ENCODE data around the gene COTL1. TPM values are rescaled to one million over a fixed set of nuclear protein-coding genes. Genes with fewer than 3 reads are reported as not detected.
A peak's percentile ranks its signal among the peaks of the same experiment; 100 is the strongest.
"Not testable (repeated sequence)": the region's sequence is repeated elsewhere in the genome, so short reads cannot be mapped to it uniquely, and the experiment has no call there.

Gene COTL1
- total RNA-seq, 1 donor from 2014 or later: 359 TPM

DNA sequence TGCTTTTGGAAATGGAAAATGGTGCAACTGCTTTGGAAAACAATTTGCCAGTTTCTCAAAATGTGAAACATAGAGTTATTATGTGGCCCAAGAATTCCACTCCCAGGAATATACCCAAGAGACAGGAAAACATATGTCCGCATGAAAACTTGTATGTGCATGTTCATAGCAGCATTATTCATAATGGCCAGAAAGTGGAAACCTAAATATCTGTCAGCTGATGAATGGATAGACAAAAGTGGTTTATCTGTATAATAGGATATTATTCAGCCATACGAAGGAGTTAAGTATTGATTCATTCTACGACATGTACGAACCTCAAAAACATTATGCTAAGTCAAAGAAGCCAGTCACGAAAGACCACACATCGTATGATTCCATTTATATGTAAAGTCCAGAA, 7.7 kb upstream of the COTL1 start:
- H4K20me1 ChIP-seq (ENCODE audit: insufficient read depth, low read length): no peaks in the 10 kb centered on the region
- H3K4me2 ChIP-seq (ENCODE audit: low read length): no peak overlapping the region
- H3K36me3 ChIP-seq (ENCODE audit: insufficient read depth, low read length): no peaks in the 10 kb centered on the region
- H3K9me3 Mint-ChIP-seq (ENCODE audit: unreplicated experiment): no peaks in the 10 kb centered on the region
- H3K4me3 Mint-ChIP-seq (ENCODE audit: unreplicated experiment): no peak overlapping the region
- H3K36me3 Mint-ChIP-seq (ENCODE audit: low read depth, unreplicated experiment): no peaks in the 10 kb centered on the region
- peaks cover 3% of the 10 kb centered on the region for H3K27me3 Mint-ChIP-seq (ENCODE audit: low read depth, unreplicated experiment)
- H3K9ac ChIP-seq (ENCODE audit: low read length): no peak overlapping the region
- H3K4me1 ChIP-seq (ENCODE audit: insufficient read depth, low read length): peaks cover 5% of the 10 kb centered on the region
- DNase-seq (ENCODE audit: low read depth) (no peak), FAIRE-seq (no peak)
- no peaks in the 10 kb centered on the region for H3K79me2 ChIP-seq (ENCODE audit: insufficient read depth, low read length)
- no peak overlapping the region for H3K4me3 ChIP-seq (ENCODE audit: insufficient read depth, low read depth, low read length)
- H3K4me1 Mint-ChIP-seq (ENCODE audit: low read depth, unreplicated experiment): peaks cover 5% of the 10 kb centered on the region
- H3K9me3 ChIP-seq (ENCODE audit: insufficient read depth, low read depth, low read length): no peaks in the 10 kb centered on the region
- TF ChIP-seq, protein P1, sequence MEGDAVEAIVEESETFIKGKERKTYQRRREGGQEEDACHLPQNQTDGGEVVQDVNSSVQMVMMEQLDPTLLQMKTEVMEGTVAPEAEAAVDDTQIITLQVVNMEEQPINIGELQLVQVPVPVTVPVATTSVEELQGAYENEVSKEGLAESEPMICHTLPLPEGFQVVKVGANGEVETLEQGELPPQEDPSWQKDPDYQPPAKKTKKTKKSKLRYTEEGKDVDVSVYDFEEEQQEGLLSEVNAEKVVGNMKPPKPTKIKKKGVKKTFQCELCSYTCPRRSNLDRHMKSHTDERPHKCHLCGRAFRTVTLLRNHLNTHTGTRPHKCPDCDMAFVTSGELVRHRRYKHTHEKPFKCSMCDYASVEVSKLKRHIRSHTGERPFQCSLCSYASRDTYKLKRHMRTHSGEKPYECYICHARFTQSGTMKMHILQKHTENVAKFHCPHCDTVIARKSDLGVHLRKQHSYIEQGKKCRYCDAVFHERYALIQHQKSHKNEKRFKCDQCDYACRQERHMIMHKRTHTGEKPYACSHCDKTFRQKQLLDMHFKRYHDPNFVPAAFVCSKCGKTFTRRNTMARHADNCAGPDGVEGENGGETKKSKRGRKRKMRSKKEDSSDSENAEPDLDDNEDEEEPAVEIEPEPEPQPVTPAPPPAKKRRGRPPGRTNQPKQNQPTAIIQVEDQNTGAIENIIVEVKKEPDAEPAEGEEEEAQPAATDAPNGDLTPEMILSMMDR (IDR thresholded peaks at IDR 0.05; ENCODE audit: insufficient read depth, low read depth, low read length): no peak
- no peak for TF ChIP-seq EZH2 (IDR thresholded peaks at IDR 0.05; ENCODE audit: insufficient read depth, low read length)
- H3K27ac ChIP-seq (ENCODE audit: low read depth, low read length): no peak overlapping the region
- H2AFZ ChIP-seq (ENCODE audit: low read depth, low read length): no peak overlapping the region
- H3K27me3 ChIP-seq (ENCODE audit: insufficient read depth, low read length): no peaks in the 10 kb centered on the region
- H3K27ac Mint-ChIP-seq (ENCODE audit: unreplicated experiment): no peak overlapping the region

DNA sequence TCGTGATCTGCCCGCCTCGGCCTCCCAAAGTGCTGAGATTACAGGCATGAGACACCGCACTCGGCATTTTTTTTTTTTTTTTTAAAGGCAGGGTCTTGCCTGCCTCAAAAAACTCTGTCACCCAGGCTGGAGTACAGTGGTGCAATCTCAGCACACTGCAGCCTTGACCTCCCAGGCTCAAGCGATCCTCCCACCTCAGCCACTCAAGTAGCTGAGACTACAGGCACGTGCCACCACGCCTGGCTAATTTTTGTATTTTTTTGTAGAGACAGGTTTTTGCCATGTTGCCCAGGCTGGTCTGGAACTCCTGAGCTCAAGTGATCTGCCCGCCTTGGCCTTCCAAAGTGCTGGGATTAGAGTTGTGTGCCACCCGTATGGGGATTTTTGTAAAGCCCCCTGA, 3.0 kb upstream of the COTL1 start:
- H3K27ac ChIP-seq (ENCODE audit: low read depth, low read length); H3K9me3 Mint-ChIP-seq (ENCODE audit: unreplicated experiment); H3K27ac Mint-ChIP-seq (ENCODE audit: unreplicated experiment); H3K9ac ChIP-seq (ENCODE audit: low read length); H3K27me3 Mint-ChIP-seq (ENCODE audit: low read depth, unreplicated experiment); FAIRE-seq; H3K4me3 Mint-ChIP-seq (ENCODE audit: unreplicated experiment); H2AFZ ChIP-seq (ENCODE audit: low read depth, low read length); DNase-seq (ENCODE audit: low read depth); H3K4me3 ChIP-seq (ENCODE audit: insufficient read depth, low read depth, low read length); H3K9me3 ChIP-seq (ENCODE audit: insufficient read depth, low read depth, low read length); H3K27me3 ChIP-seq (ENCODE audit: insufficient read depth, low read length); H3K36me3 Mint-ChIP-seq (ENCODE audit: low read depth, unreplicated experiment); H3K4me2 ChIP-seq (ENCODE audit: low read length); H3K36me3 ChIP-seq (ENCODE audit: insufficient read depth, low read length): not testable (repeated sequence)
- Histone ChIP-seq H4K20me1 (ENCODE audit: insufficient read depth, low read length) (peaks cover 17% of the 10 kb centered on the region), H3K79me2 (ENCODE audit: insufficient read depth, low read length) (peaks cover 18% of the 10 kb centered on the region), H3K4me1 (ENCODE audit: insufficient read depth, low read length) (peaks cover 17% of the 10 kb centered on the region)
- peaks cover 18% of the 10 kb centered on the region for H3K4me1 Mint-ChIP-seq (ENCODE audit: low read depth, unreplicated experiment)

DNA sequence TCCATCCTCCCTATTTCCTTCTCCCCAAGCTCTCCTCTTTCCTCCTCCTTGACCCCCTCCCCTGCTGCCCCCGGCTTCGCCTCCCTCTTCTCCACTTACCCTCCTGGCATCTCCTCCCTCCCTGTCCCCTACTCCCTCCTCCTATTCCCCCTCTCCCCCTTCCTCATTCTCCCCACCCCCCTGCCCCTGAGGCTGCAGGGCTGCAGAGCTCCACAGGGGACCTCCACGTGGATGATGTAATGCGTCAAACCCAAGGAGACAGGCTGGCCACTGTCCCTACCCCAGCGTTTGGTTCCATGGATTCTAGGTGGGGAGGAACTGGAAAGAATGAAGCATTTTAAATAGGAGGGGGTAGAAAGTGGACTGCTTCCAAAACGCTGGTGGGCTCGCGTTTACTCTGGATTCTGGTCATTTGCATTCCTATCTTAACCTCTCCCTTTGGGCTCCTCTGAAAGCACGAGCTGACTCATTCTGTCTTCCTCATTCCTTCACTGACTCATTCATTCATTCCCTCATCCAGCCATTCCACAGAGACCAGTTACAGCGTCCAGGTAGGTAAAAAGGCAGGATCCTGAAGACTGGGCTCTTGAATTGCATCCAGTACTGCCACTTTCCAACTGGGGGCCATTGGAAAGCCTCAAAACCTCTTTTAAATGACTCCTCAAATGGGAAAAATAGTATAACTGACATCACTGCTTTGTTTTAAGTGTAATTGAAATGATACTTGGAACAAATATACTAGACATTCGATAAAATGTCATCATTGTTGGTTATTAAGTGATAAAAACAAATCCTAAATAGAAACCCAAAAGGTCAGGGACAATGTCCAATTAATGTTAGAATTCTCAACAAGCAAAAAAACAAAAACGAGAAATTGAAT, 943 bp upstream of the COTL1 start:
- FAIRE-seq: peak; percentile 80
- Mint-ChIP-seq H3K27me3 (ENCODE audit: low read depth, unreplicated experiment) (no peaks in the 10 kb centered on the region), H3K27ac (ENCODE audit: unreplicated experiment) (peak overlapping the region; percentile 95), H3K36me3 (ENCODE audit: low read depth, unreplicated experiment) (peaks cover 9% of the 10 kb centered on the region), H3K4me1 (ENCODE audit: low read depth, unreplicated experiment) (peaks cover 38% of the 10 kb centered on the region), H3K9me3 (ENCODE audit: unreplicated experiment) (no peaks in the 10 kb centered on the region), H3K4me3 (ENCODE audit: unreplicated experiment) (peak overlapping the region; percentile 69)
- Histone ChIP-seq H3K9me3 (ENCODE audit: insufficient read depth, low read depth, low read length) (no peaks in the 10 kb centered on the region), H2AFZ (ENCODE audit: low read depth, low read length) (no peak overlapping the region), H3K4me3 (ENCODE audit: insufficient read depth, low read depth, low read length) (no peak overlapping the region), H3K4me1 (ENCODE audit: insufficient read depth, low read length) (peaks cover 32% of the 10 kb centered on the region), H4K20me1 (ENCODE audit: insufficient read depth, low read length) (peaks cover 38% of the 10 kb centered on the region), H3K27ac (ENCODE audit: low read depth, low read length) (peak overlapping the region; percentile 60), H3K27me3 (ENCODE audit: insufficient read depth, low read length) (no peaks in the 10 kb centered on the region), H3K79me2 (ENCODE audit: insufficient read depth, low read length) (peaks cover 39% of the 10 kb centered on the region), H3K9ac (ENCODE audit: low read length) (peak overlapping the region; percentile 59), H3K4me2 (ENCODE audit: low read length) (peak overlapping the region; percentile 81), H3K36me3 (ENCODE audit: insufficient read depth, low read length) (peaks cover 6% of the 10 kb centered on the region)
- TF ChIP-seq, protein P1 (IDR thresholded peaks at IDR 0.05; ENCODE audit: insufficient read depth, low read depth, low read length): no peak
- TF ChIP-seq EZH2 (IDR thresholded peaks at IDR 0.05; ENCODE audit: insufficient read depth, low read length): no peak
- DNase-seq (ENCODE audit: low read depth): peak; percentile 99

Data from astrocyte (in vitro differentiated cells and primary cell).